Esophagus squamous epithelium (tissue), 4 donors: ENCODE results near the gene USE1.

Source experiments
- POLR2A ChIP-seq, 4 donors: fragments of 450-650 bp; IDR thresholded peaks; one replicate each; pipeline ENCODE4 v1.6.1; 2017; ENCODE audit warnings: antibody characterized with exemption in 4 of 4, mild to moderate bottlenecking in 4 of 4, moderate library complexity in 3 of 4
- TF ChIP-seq, protein P1 (sequence below), 6 experiments: fragments of 450-650 bp in 4 of 6; fragments of 200-600 bp in 2 of 6; sonication (generic) in 2 of 6; IDR thresholded peaks; one replicate each; pipeline ENCODE4 v1.5.1; 2016 to 2019; ENCODE audit warnings: antibody characterized with exemption in 6 of 6, mild to moderate bottlenecking in 4 of 6, moderate library complexity in 4 of 6

DNA sequence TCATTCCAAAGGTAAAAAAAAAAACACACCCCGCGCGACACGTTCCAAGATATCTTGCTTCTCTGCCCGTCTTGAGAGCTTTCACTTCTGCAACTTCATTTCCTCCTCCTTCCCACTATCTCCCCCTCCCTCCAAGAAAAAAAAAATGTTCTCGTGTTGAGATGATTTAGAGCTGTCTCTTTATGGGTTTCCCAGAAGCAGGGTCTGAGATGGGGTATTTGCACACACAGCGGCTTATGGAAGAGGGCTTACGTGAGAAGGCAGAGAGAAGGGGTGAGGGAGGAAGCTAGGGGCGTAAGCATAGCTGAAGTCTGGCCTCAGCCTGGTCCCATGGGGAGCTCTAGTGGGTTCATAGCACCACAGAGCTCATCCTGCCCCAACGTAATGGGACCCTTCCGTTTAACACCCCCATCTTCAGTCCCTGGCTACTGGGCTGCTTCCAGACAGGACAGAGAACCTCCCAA lies 31.3 kb upstream of the USE1 start:
- TF ChIP-seq, protein P1, sequence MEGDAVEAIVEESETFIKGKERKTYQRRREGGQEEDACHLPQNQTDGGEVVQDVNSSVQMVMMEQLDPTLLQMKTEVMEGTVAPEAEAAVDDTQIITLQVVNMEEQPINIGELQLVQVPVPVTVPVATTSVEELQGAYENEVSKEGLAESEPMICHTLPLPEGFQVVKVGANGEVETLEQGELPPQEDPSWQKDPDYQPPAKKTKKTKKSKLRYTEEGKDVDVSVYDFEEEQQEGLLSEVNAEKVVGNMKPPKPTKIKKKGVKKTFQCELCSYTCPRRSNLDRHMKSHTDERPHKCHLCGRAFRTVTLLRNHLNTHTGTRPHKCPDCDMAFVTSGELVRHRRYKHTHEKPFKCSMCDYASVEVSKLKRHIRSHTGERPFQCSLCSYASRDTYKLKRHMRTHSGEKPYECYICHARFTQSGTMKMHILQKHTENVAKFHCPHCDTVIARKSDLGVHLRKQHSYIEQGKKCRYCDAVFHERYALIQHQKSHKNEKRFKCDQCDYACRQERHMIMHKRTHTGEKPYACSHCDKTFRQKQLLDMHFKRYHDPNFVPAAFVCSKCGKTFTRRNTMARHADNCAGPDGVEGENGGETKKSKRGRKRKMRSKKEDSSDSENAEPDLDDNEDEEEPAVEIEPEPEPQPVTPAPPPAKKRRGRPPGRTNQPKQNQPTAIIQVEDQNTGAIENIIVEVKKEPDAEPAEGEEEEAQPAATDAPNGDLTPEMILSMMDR (IDR thresholded peaks at IDR 0.05), result no peak
- TF ChIP-seq POLR2A (IDR thresholded peaks at IDR 0.05), result no peak
